Keratinocyte (primary cell): ENCODE measurements around the gene LMO7. TPM values are rescaled to one million over a fixed set of nuclear protein-coding genes. Genes with fewer than 3 reads are reported as not detected.
A peak's percentile ranks its signal among the peaks of the same experiment; 100 is the strongest.

ENCODE experiments used
- DNase-seq: peaks from one replicate; pipeline ENCODE4 v3.0.0-alpha.2; 2011; ENCODE audit warnings: low read depth, missing footprints, low spot score
- FAIRE-seq: peaks from 2 replicates; lab custom pipeline; 2011; peaks lifted over from hg19 to GRCh38; lab: Jason Lieb, UNC
- H2AFZ ChIP-seq: 2 replicates; pipeline ENCODE4 v1.6.0; 2012; ENCODE audit warnings: low read length, control low read depth, inconsistent platforms; ENCODE audit not compliant: control insufficient read depth
- H3K27ac ChIP-seq: 2 replicates; pipeline ENCODE4 v1.5.1; 2011; ENCODE audit warnings: low read length; ENCODE audit not compliant: control insufficient read depth, insufficient read depth
- H3K27me3 ChIP-seq: 3 replicates; pipeline ENCODE4 v1.6.0; 2011; ENCODE audit warnings: low read length; ENCODE audit not compliant: control insufficient read depth, insufficient read depth; ENCODE audit errors: extremely low read depth
- H3K36me3 ChIP-seq, 2 experiments: 2 replicates in 1 of 2; 3 replicates in 1 of 2; pipeline ENCODE4 v1.5.1; 2011; ENCODE audit warnings: low read length in 2 of 2, mild to moderate bottlenecking in 1 of 2; ENCODE audit not compliant: control insufficient read depth in 2 of 2, insufficient read depth in 2 of 2; ENCODE audit errors: extremely low read depth in 1 of 2
- H3K4me1 ChIP-seq: 3 replicates; pipeline ENCODE4 v1.5.1; 2011; ENCODE audit warnings: low read length; ENCODE audit not compliant: control insufficient read depth, insufficient read depth; ENCODE audit errors: extremely low read depth
- H3K4me2 ChIP-seq: 3 replicates; pipeline ENCODE4 v1.6.0; 2011; ENCODE audit warnings: low read depth, low read length; ENCODE audit not compliant: control insufficient read depth, insufficient read depth; ENCODE audit errors: extremely low read depth
- H3K4me3 ChIP-seq, 3 experiments: fragments of 200-600 bp in 1 of 3; sonication (generic) in 1 of 3; 2 replicates in 2 of 3; 3 replicates in 1 of 3; pipeline ENCODE4 v1.5.1; 2011 to 2016; ENCODE audit warnings: low read length in 3 of 3, mild to moderate bottlenecking in 3 of 3, control low read depth in 2 of 3, inconsistent platforms in 1 of 3, low read depth in 1 of 3, mixed read lengths in 1 of 3, mixed run types in 1 of 3, moderate library complexity in 1 of 3; ENCODE audit not compliant: control insufficient read depth in 2 of 3, insufficient read depth in 2 of 3; ENCODE audit errors: extremely low read depth in 1 of 3
- H3K79me2 ChIP-seq: 2 replicates; pipeline ENCODE4 v1.6.0; 2012; ENCODE audit warnings: low read length; ENCODE audit not compliant: control insufficient read depth, insufficient read depth
- H3K9ac ChIP-seq: 3 replicates; pipeline ENCODE4 v1.6.0; 2011; ENCODE audit warnings: low read length; ENCODE audit not compliant: control insufficient read depth, insufficient read depth; ENCODE audit errors: extremely low read depth
- H3K9me1 ChIP-seq: 3 replicates; pipeline ENCODE4 v1.6.0; 2011; ENCODE audit warnings: low read length; ENCODE audit not compliant: control insufficient read depth, insufficient read depth; ENCODE audit errors: extremely low read depth
- H3K9me3 ChIP-seq: 2 replicates; pipeline ENCODE4 v1.5.1; 2012; ENCODE audit warnings: low read depth, low read length; ENCODE audit not compliant: control insufficient read depth
- H4K20me1 ChIP-seq: 3 replicates; pipeline ENCODE4 v1.6.0; 2011; ENCODE audit warnings: low read length; ENCODE audit not compliant: control insufficient read depth, insufficient read depth; ENCODE audit errors: extremely low read depth
- CTCF ChIP-seq, 3 experiments: IDR thresholded peaks in 1 of 3; conservative IDR thresholded peaks in 1 of 3; optimal IDR thresholded peaks in 1 of 3; 2 replicates in 2 of 3; 3 replicates in 1 of 3; pipeline versions ENCODE3 to v1.5.1; 2011; ENCODE audit warnings: low read length in 3 of 3, mild to moderate bottlenecking in 3 of 3, moderate library complexity in 2 of 3, control low read depth in 1 of 3, inconsistent platforms in 1 of 3; ENCODE audit not compliant: insufficient read depth in 2 of 3; ENCODE audit errors: extremely low read depth in 1 of 3
- EZH2 ChIP-seq: IDR thresholded peaks from one replicate; pipeline ENCODE4 v1.6.1; 2012; ENCODE audit warnings: inconsistent platforms, mild to moderate bottlenecking, low read length, moderate library complexity
- dilution Hi-C: fragments of 300-500 bp; cut with MboI; formaldehyde crosslinking; loops from one replicate; pipeline ENCODE4 v1.7.0; 2020; ENCODE audit warnings: low sequenced_read_pairs; ENCODE audit not compliant: extremely low pct_ligation_motif_present
- polyA plus RNA-seq, 5 experiments: library from polyadenylated mRNA; depleted of rRNA in 3 of 5; stranded (reverse) in 3 of 5; stranded (forward) in 1 of 5; unstranded in 1 of 5; fragments of >200 nt; gene quantifications; 1 replicate in 1 of 5; 2 replicates in 3 of 5; 3 replicates in 1 of 5; pipeline versions ENCODE4 v1.2.1 to v1.2.3, GENCODE V29; 2011 to 2012; ENCODE audit warnings: missing spikeins in 2 of 5, low read depth in 1 of 5, low replicate concordance in 1 of 5

Gene LMO7
- polyA plus RNA-seq, 1 donor (not counting 4 experiments of a cell fraction or from before 2014, with no cell fraction given), result 8.9 TPM

- Histone ChIP-seq H4K20me1 (no peaks in the 10 kb centered on the region), H3K36me3 (no peaks in the 10 kb centered on the region), H3K4me1 (peaks cover 5% of the 10 kb centered on the region), H3K9me1 (no peaks in the 10 kb centered on the region), H3K79me2 (no peaks in the 10 kb centered on the region), H2AFZ (no peak overlapping the region), H3K4me2 (peak overlapping the region; percentile 43), H3K9me3 (no peaks in the 10 kb centered on the region), H3K4me3 (peak overlapping the region in 1 of 3 experiments; percentile 41), H3K27me3 (no peaks in the 10 kb centered on the region), H3K9ac (no peak overlapping the region), H3K27ac (no peak overlapping the region)
- FAIRE-seq, result no peak
- TF ChIP-seq CTCF (optimal IDR thresholded peaks at IDR 0.05 in 1 of 3, IDR thresholded peaks at IDR 0.05 in 1 of 3, conservative IDR thresholded peaks at IDR 0.05 in 1 of 3; ENCODE audit: extremely low read depth in 1 of 3, insufficient read depth in 2 of 3, low read length in 3 of 3) (no peak), EZH2 (no peak)
- no peak for DNase-seq
- dilution Hi-C loops, result no loop called here
These were observed 1.1 kb downstream of the LMO7 start for GRCh38 chr13:75637181-75637750.

- H2AFZ ChIP-seq, result no peak overlapping the region
- H3K4me2 ChIP-seq, result no peak overlapping the region
- H3K4me3 ChIP-seq, result no peak overlapping the region
- H3K27me3 ChIP-seq, result no peaks in the 10 kb centered on the region
- DNase-seq, result no peak
- no peaks in the 10 kb centered on the region for H3K79me2 ChIP-seq
- dilution Hi-C loops, result no loop called here
- peaks cover 5% of the 10 kb centered on the region for H3K4me1 ChIP-seq
- no peaks in the 10 kb centered on the region for H3K9me1 ChIP-seq
- TF ChIP-seq EZH2 (no peak), CTCF (optimal IDR thresholded peaks at IDR 0.05 in 1 of 3, IDR thresholded peaks at IDR 0.05 in 1 of 3, conservative IDR thresholded peaks at IDR 0.05 in 1 of 3; ENCODE audit: extremely low read depth in 1 of 3, insufficient read depth in 2 of 3, low read length in 3 of 3) (no peak)
- H3K9ac ChIP-seq, result no peak overlapping the region
- no peak for FAIRE-seq
- no peak overlapping the region for H3K27ac ChIP-seq
- no peaks in the 10 kb centered on the region for H3K9me3 ChIP-seq
- no peaks in the 10 kb centered on the region for H3K36me3 ChIP-seq
- no peaks in the 10 kb centered on the region for H4K20me1 ChIP-seq
These were observed 3.3 kb downstream of the LMO7 start for GRCh38 chr13:75639454-75639853.
